Osteoblast (primary cell): ENCODE data around the gene RPL38. TPM values are rescaled to one million over a fixed set of nuclear protein-coding genes. Genes with fewer than 3 reads are reported as not detected.

Source experiments
- DNase-seq: peaks from one replicate; pipeline ENCODE4 v3.0.0; 2011; ENCODE audit warnings: low spot score, mixed read lengths; ENCODE audit not compliant: insufficient read length; ENCODE audit errors: missing footprints
- H2AFZ ChIP-seq: 2 replicates; pipeline ENCODE4 v1.6.0; 2011; ENCODE audit warnings: mild to moderate bottlenecking, low read length
- H3K27ac ChIP-seq: 2 replicates; pipeline ENCODE4 v1.5.1; 2011; ENCODE audit warnings: mild to moderate bottlenecking, low read depth, low read length, moderate library complexity
- H3K27me3 ChIP-seq: 2 replicates; pipeline ENCODE4 v1.6.0; 2012; ENCODE audit warnings: mild to moderate bottlenecking, control low read depth, inconsistent platforms, low read length, moderate library complexity; ENCODE audit not compliant: insufficient read depth
- H3K36me3 ChIP-seq: 2 replicates; pipeline ENCODE4 v1.5.1; 2011; ENCODE audit warnings: mild to moderate bottlenecking, low read length, control low read depth, moderate library complexity; ENCODE audit not compliant: insufficient read depth
- H3K4me1 ChIP-seq: 2 replicates; pipeline ENCODE4 v1.5.1; 2011; ENCODE audit warnings: mild to moderate bottlenecking, low read length, control low read depth, moderate library complexity; ENCODE audit not compliant: insufficient read depth
- H3K4me2 ChIP-seq: 2 replicates; pipeline ENCODE4 v1.6.0; 2011; ENCODE audit warnings: mild to moderate bottlenecking, low read length; ENCODE audit not compliant: insufficient read depth
- H3K4me3 ChIP-seq: fragments of 200-600 bp; sonication (generic); 3 replicates; pipeline ENCODE4 v1.5.1; 2012; ENCODE audit warnings: mild to moderate bottlenecking, low read length, inconsistent platforms; ENCODE audit not compliant: insufficient read depth
- H3K79me2 ChIP-seq: 2 replicates; pipeline ENCODE4 v1.6.0; 2012; ENCODE audit warnings: mild to moderate bottlenecking, low read length, control low read depth, inconsistent platforms; ENCODE audit not compliant: insufficient read depth
- H3K9me3 ChIP-seq: 2 replicates; pipeline ENCODE4 v1.5.1; 2011; ENCODE audit warnings: low read depth, low read length, control low read depth
- H4K20me1 ChIP-seq: 2 replicates; pipeline ENCODE4 v1.6.0; 2012; ENCODE audit warnings: mild to moderate bottlenecking, low read length, control low read depth; ENCODE audit not compliant: insufficient read depth
- total RNA-seq: library from RNA; depleted of rRNA; stranded (reverse); fragments of >200 nt; gene quantifications from 2 replicates; pipeline ENCODE4 v1.2.3, GENCODE V29; 2012
- TF ChIP-seq, protein P1 (sequence below): IDR thresholded peaks from 2 replicates; pipeline ENCODE4 v1.5.1; 2011; ENCODE audit warnings: mild to moderate bottlenecking, low read depth, low read length, moderate library complexity; ENCODE audit errors: extremely low read depth

Gene RPL38
- total RNA-seq, 1 donor: 470 TPM

DNA sequence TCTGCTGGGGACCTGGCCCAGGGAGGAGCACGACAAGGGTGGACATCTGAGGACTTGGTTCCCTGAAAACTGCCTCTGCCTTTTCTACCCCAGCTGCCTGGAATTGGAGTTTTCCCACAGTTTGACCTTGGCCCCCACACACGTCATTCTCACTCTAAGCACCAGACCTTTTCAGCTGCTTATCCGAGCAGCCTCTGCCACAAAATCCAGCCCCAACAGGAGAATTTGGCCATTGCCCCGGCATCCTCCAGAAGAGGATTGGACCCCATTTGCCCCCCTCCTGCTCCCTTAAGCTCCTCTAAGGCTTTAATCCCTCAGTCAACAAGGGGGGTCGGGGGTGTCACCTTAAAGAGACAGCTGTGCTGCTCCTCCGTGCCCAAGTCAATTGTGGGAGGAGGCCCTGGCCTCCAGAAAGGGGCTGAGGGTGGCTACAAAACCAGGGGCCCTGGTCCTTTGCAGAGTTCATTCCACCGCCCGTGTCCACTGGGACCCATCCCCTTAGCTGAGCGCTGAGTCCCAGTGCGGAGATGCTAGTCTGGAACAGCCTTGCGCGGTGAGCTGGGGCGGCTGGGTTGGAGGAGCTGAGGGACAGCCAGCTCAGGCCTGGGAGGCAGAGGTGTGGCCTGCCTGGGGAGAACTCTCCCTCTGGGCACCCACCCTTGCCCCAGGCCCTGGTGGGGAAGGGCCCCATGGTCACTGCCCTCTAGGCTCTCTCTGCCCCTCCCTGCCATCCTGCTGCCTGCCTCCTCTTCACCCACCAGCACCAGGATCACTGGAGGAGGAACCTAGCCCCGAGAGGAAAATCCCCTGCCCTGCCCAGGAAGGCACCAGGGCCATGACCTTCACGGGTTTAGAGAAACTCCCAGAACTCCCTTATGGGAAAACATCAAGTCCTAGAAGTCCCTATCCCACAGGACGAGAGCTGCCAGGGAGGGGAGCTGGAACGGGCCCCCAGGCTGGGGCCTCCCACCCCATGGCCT, 28.7 kb downstream of the RPL38 start:
- Histone ChIP-seq H3K4me2 (no peak overlapping the region), H4K20me1 (no peaks in the 10 kb centered on the region), H3K36me3 (no peaks in the 10 kb centered on the region), H3K4me1 (no peaks in the 10 kb centered on the region), H3K27me3 (no peaks in the 10 kb centered on the region), H2AFZ (no peak overlapping the region), H3K27ac (no peak overlapping the region), H3K79me2 (no peaks in the 10 kb centered on the region), H3K4me3 (no peak overlapping the region), H3K9me3 (no peaks in the 10 kb centered on the region)
- TF ChIP-seq, protein P1, sequence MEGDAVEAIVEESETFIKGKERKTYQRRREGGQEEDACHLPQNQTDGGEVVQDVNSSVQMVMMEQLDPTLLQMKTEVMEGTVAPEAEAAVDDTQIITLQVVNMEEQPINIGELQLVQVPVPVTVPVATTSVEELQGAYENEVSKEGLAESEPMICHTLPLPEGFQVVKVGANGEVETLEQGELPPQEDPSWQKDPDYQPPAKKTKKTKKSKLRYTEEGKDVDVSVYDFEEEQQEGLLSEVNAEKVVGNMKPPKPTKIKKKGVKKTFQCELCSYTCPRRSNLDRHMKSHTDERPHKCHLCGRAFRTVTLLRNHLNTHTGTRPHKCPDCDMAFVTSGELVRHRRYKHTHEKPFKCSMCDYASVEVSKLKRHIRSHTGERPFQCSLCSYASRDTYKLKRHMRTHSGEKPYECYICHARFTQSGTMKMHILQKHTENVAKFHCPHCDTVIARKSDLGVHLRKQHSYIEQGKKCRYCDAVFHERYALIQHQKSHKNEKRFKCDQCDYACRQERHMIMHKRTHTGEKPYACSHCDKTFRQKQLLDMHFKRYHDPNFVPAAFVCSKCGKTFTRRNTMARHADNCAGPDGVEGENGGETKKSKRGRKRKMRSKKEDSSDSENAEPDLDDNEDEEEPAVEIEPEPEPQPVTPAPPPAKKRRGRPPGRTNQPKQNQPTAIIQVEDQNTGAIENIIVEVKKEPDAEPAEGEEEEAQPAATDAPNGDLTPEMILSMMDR: no peak
- no peak for DNase-seq

DNA sequence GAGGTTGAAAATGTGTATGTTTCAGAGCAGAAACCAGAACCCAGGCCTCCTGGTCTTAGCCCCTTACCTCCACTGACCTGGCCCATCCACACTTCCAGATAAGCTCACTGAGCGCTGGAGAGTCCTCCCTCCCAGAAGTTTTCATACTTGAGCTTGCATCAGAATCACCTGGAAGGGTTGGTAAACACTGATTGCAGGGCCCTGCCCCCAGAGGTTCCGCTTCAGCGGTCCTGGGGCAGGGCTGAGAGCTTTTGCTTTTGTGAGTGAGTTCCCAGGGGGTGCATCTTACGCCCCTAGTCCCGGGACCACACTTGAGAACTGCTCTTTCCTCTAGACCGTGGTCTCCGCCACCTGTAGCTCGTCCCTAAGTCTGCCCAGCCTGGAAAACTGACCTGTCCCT, 30.5 kb downstream of the RPL38 start:
- no peaks in the 10 kb centered on the region for H3K79me2 ChIP-seq
- H4K20me1 ChIP-seq: no peaks in the 10 kb centered on the region
- H3K36me3 ChIP-seq: no peaks in the 10 kb centered on the region
- no peaks in the 10 kb centered on the region for H3K4me1 ChIP-seq
- no peak overlapping the region for H3K4me2 ChIP-seq
- H3K27ac ChIP-seq: no peak overlapping the region
- no peak overlapping the region for H2AFZ ChIP-seq
- TF ChIP-seq, protein P1: no peak
- H3K27me3 ChIP-seq: no peaks in the 10 kb centered on the region
- H3K4me3 ChIP-seq: no peak overlapping the region
- DNase-seq: no peak
- H3K9me3 ChIP-seq: no peaks in the 10 kb centered on the region

DNA sequence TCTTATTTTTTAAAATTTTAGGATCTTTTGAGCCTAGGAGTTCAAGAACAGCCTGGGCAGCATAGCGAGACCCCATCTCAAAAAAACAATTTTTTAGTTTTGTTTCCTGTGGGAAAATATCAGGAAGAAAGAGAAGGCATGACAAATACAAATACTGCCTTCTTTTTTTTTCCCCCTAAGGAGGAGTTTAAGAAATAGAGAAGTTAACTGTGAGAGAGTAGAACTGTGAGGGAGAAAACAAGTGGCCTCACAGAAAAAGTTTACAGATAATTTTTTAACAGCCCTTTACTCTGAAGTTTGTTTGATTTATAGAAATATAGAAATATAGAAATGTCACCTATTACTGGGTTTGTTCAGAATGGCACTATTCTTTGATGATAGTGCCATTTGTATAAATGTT, 31.0 kb downstream of the RPL38 start:
- no peak for DNase-seq
- Histone ChIP-seq H3K9me3 (no peaks in the 10 kb centered on the region), H3K4me3 (no peak overlapping the region), H3K27ac (no peak overlapping the region), H4K20me1 (no peaks in the 10 kb centered on the region), H3K79me2 (no peaks in the 10 kb centered on the region), H3K4me1 (no peaks in the 10 kb centered on the region), H3K27me3 (no peaks in the 10 kb centered on the region), H2AFZ (no peak overlapping the region), H3K4me2 (no peak overlapping the region), H3K36me3 (no peaks in the 10 kb centered on the region)
- TF ChIP-seq, protein P1: no peak

DNA sequence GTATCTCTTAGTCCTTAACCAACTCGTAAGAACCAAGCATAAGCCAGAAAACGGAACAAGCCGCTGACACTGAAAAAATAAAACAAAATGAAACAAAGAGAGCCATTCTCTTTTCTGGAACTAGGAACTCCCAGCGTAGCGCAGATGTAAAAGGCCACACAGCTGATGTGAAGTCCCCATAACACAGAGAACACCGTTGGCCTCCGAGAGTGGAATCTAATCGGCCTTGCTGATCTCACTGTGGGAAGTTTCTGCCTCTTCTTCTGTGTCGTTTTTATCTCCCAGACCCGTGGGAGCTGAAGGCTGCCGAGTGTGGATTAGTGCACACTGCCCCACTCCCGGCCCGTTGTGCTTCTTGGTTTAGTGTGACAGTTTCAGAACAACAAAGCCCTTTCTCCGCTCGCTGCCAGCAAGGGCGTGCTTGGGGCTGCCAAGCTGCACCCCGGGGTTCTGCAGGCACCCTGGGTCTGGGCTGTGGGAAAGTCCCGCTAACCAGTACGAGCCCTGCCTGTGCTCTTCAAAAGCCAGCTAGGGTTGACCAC, 31.6 kb downstream of the RPL38 start:
- Histone ChIP-seq H3K27me3 (no peaks in the 10 kb centered on the region), H3K79me2 (no peaks in the 10 kb centered on the region), H3K4me3 (no peak overlapping the region), H3K27ac (no peak overlapping the region), H2AFZ (no peak overlapping the region), H3K4me2 (no peak overlapping the region), H3K9me3 (no peaks in the 10 kb centered on the region), H3K36me3 (no peaks in the 10 kb centered on the region), H3K4me1 (no peaks in the 10 kb centered on the region), H4K20me1 (no peaks in the 10 kb centered on the region)
- TF ChIP-seq, protein P1: no peak
- no peak for DNase-seq
